ENCODE data around the gene IQCF2. TPM values are rescaled to one million over a fixed set of nuclear protein-coding genes. Genes with fewer than 3 reads are reported as not detected.

The IQCF2 gene
- not detected in 2 replicates for polyA plus RNA-seq
- not detected in 2 replicates for polyA minus RNA-seq

DNA sequence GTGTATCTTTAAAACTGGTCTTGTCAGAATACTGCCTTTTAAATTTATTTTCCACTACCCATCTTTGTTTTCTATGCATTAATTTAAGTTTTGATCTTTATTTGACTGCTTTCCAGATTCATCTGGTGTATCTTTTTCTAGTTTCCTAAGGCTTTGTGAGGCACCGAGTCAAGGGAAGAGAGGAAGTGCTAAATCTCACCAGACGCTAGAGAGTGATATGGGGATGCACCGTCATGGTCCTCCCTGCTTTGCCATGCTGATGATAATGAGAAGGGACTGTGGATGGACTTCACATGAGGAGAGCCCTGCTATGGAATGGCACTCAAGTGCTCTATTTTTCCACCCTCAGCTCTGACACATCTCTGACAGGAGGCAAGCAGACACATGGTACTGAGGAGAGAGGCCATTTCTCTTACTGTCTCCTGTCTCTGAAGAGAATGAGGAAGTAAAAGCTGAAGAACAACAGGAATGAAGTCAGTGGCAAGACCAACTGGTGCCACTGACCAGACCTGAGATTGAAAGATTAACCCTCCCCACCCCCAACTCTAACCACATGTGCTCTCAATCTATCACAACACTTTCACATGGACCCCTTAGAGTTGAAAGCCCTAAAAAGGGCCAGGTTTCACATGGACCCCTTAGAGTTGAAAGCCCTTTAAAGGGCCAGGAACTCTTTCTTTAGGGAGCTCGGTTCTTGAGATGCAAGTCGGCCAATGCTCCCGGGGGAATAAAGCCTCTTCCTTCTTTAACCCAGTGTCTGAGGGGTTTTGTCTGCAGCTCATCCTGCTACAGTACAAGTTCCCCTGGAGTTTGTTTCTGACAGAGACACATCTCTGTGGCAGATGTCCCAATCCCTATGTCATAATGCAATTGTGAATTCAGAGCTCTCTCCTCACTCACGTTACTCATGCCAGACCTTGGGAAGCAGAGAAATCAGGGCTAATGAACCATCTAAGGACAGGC is at the start of gene IQCF2:
TSS of gene IQCF2 (plus strand) at position 913 of the 963 bp plus-strand sequence. CDS start 52 bp downstream, outside the sequence.
- H3K9me2 ChIP-seq (ENCODE audit: insufficient read depth, low read length): no peaks in the 10 kb centered on the region
- TF ChIP-seq EP300 (conservative IDR thresholded peaks at IDR 0.05; ENCODE audit: poor library complexity, severe bottlenecking) (no peak), MXI1 (conservative IDR thresholded peaks at IDR 0.05; ENCODE audit: poor library complexity, severe bottlenecking) (no peak), POLR2AphosphoS5 (IDR thresholded peaks at IDR 0.05) (no peak), TAF1 (IDR thresholded peaks at IDR 0.05; ENCODE audit: low read depth) (no peak), RAD21 (conservative IDR thresholded peaks at IDR 0.05) (no peak), SMC3 (conservative IDR thresholded peaks at IDR 0.05; ENCODE audit: poor library complexity) (no peak), EZH2 (IDR thresholded peaks at IDR 0.05; ENCODE audit: borderline replicate concordance, insufficient read depth, low read length, poor library complexity, severe bottlenecking) (no peak)
- TF ChIP-seq, protein P1, sequence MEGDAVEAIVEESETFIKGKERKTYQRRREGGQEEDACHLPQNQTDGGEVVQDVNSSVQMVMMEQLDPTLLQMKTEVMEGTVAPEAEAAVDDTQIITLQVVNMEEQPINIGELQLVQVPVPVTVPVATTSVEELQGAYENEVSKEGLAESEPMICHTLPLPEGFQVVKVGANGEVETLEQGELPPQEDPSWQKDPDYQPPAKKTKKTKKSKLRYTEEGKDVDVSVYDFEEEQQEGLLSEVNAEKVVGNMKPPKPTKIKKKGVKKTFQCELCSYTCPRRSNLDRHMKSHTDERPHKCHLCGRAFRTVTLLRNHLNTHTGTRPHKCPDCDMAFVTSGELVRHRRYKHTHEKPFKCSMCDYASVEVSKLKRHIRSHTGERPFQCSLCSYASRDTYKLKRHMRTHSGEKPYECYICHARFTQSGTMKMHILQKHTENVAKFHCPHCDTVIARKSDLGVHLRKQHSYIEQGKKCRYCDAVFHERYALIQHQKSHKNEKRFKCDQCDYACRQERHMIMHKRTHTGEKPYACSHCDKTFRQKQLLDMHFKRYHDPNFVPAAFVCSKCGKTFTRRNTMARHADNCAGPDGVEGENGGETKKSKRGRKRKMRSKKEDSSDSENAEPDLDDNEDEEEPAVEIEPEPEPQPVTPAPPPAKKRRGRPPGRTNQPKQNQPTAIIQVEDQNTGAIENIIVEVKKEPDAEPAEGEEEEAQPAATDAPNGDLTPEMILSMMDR (IDR thresholded peaks at IDR 0.05; ENCODE audit: poor library complexity, severe bottlenecking): no peak
- TF ChIP-seq, protein P2, sequence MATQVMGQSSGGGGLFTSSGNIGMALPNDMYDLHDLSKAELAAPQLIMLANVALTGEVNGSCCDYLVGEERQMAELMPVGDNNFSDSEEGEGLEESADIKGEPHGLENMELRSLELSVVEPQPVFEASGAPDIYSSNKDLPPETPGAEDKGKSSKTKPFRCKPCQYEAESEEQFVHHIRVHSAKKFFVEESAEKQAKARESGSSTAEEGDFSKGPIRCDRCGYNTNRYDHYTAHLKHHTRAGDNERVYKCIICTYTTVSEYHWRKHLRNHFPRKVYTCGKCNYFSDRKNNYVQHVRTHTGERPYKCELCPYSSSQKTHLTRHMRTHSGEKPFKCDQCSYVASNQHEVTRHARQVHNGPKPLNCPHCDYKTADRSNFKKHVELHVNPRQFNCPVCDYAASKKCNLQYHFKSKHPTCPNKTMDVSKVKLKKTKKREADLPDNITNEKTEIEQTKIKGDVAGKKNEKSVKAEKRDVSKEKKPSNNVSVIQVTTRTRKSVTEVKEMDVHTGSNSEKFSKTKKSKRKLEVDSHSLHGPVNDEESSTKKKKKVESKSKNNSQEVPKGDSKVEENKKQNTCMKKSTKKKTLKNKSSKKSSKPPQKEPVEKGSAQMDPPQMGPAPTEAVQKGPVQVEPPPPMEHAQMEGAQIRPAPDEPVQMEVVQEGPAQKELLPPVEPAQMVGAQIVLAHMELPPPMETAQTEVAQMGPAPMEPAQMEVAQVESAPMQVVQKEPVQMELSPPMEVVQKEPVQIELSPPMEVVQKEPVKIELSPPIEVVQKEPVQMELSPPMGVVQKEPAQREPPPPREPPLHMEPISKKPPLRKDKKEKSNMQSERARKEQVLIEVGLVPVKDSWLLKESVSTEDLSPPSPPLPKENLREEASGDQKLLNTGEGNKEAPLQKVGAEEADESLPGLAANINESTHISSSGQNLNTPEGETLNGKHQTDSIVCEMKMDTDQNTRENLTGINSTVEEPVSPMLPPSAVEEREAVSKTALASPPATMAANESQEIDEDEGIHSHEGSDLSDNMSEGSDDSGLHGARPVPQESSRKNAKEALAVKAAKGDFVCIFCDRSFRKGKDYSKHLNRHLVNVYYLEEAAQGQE (IDR thresholded peaks at IDR 0.05; ENCODE audit: borderline replicate concordance): no peak
- H3K4me3 ChIP-seq (ENCODE audit: low read length): no peak within 1 kb of the TSS
- H3F3A ChIP-seq (ENCODE audit: insufficient read depth, low read length, poor library complexity, severe bottlenecking): no peaks in the 10 kb centered on the region
- H4K20me1 ChIP-seq (ENCODE audit: insufficient read depth): no peaks in the 10 kb centered on the region
- H3K36me3 ChIP-seq (ENCODE audit: insufficient read depth, low read length): no peaks in the 10 kb centered on the region
- no peak within 1 kb of the TSS for H3K9ac ChIP-seq (ENCODE audit: low read length)
- no peak within 1 kb of the TSS for H2AFZ ChIP-seq (ENCODE audit: low read depth, low read length)
- H3K4me2 ChIP-seq (ENCODE audit: low read length): no peak within 1 kb of the TSS
- H3K27me3 ChIP-seq (ENCODE audit: insufficient read depth, low read depth, low read length): no peaks in the 10 kb centered on the region
- H3K9me3 ChIP-seq (ENCODE audit: low read length): no peaks in the 10 kb centered on the region
- no peak within 1 kb of the TSS for H3K27ac ChIP-seq (ENCODE audit: low read length)
- H3K79me2 ChIP-seq (replicated peaks; ENCODE audit: insufficient read depth, low read length): no peaks in the 10 kb centered on the region

DNA sequence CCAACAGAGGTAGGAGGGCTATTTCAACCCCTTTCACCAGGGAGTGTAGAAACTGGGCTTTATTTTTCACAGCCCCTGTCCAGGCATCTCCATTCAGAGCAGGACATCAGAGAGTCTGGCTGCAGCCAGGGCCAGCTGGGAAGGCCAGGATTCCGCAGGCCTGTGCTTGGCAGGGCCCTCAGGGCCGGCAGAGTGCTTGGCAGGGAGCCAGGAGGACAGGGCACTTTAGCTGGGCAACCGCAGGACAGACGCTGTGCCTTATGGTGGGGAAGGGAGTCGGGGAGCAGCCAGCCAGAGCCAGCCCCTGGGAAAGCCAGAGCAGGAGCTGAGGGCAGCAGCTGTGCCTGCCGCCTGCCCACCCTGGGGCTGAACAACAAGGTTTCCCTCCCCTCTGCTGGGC is 47.9 kb upstream of the IQCF2 start:
- no peaks in the 10 kb centered on the region for H3F3A ChIP-seq (ENCODE audit: insufficient read depth, low read length, poor library complexity, severe bottlenecking)
- no peak overlapping the region for H3K4me2 ChIP-seq (ENCODE audit: low read length)
- H3K9ac ChIP-seq (ENCODE audit: low read length): no peak overlapping the region
- no peak overlapping the region for H3K4me3 ChIP-seq (ENCODE audit: low read length)
- H3K36me3 ChIP-seq (ENCODE audit: insufficient read depth, low read length): no peaks in the 10 kb centered on the region
- H3K27me3 ChIP-seq (ENCODE audit: insufficient read depth, low read depth, low read length): no peaks in the 10 kb centered on the region
- H3K9me2 ChIP-seq (ENCODE audit: insufficient read depth, low read length): no peaks in the 10 kb centered on the region
- no peaks in the 10 kb centered on the region for H3K9me3 ChIP-seq (ENCODE audit: low read length)
- TF ChIP-seq, protein P2 (IDR thresholded peaks at IDR 0.05; ENCODE audit: borderline replicate concordance): no peak
- TF ChIP-seq EP300 (conservative IDR thresholded peaks at IDR 0.05; ENCODE audit: poor library complexity, severe bottlenecking) (no peak), POLR2AphosphoS5 (IDR thresholded peaks at IDR 0.05) (no peak), MXI1 (conservative IDR thresholded peaks at IDR 0.05; ENCODE audit: poor library complexity, severe bottlenecking) (no peak), TAF1 (IDR thresholded peaks at IDR 0.05; ENCODE audit: low read depth) (no peak), RAD21 (conservative IDR thresholded peaks at IDR 0.05) (no peak), EZH2 (IDR thresholded peaks at IDR 0.05; ENCODE audit: borderline replicate concordance, insufficient read depth, low read length, poor library complexity, severe bottlenecking) (no peak), SMC3 (conservative IDR thresholded peaks at IDR 0.05; ENCODE audit: poor library complexity) (no peak)
- H2AFZ ChIP-seq (ENCODE audit: low read depth, low read length): no peak overlapping the region
- no peaks in the 10 kb centered on the region for H3K79me2 ChIP-seq (replicated peaks; ENCODE audit: insufficient read depth, low read length)
- no peak overlapping the region for H3K27ac ChIP-seq (ENCODE audit: low read length)
- no peaks in the 10 kb centered on the region for H4K20me1 ChIP-seq (ENCODE audit: insufficient read depth)
